ENCODE data around the gene AQP1. TPM values are rescaled to one million over a fixed set of nuclear protein-coding genes. Genes with fewer than 3 reads are reported as not detected.

AQP1 gene
- total RNA-seq, 1 donor from 2014 or later = 243 TPM

DNA sequence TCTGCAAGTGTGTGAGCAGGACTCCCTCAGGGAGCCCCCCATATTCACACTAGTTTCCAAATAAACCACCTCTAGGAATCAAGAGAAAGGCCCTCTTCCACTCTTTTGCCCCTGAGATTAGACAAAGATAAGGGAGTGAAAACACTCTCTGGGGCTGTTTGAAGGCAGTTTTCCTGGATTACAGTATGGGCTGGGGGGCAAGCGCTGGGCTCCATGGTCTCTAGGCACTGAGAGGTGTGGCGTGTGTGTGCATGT is 1.0 kb downstream of the AQP1 start:
- H3K4me1 ChIP-seq = peaks cover 31% of the 10 kb centered on the region
- intact Hi-C loops (cut with DNase I) = no loop called here
- H3K27ac ChIP-seq = peak overlapping the region; percentile 63
- TF ChIP-seq POLR2AphosphoS5 (IDR thresholded peaks at IDR 0.05; ENCODE audit: insufficient read depth in 1 of 2, low read depth in 1 of 2) = no peak
- no peak for TF ChIP-seq CTCF (IDR thresholded peaks at IDR 0.05)
- TF ChIP-seq POLR2A (IDR thresholded peaks at IDR 0.05) = no peak
- no peaks in the 10 kb centered on the region for H3K9me3 ChIP-seq
- H3K27me3 ChIP-seq = no peaks in the 10 kb centered on the region
- DNase-seq (ENCODE audit: extremely low spot score in 2 of 2) = no peak
- peak overlapping the region; percentile 39 to 44 for H3K4me3 ChIP-seq
- H3K36me3 ChIP-seq = no peaks in the 10 kb centered on the region

DNA sequence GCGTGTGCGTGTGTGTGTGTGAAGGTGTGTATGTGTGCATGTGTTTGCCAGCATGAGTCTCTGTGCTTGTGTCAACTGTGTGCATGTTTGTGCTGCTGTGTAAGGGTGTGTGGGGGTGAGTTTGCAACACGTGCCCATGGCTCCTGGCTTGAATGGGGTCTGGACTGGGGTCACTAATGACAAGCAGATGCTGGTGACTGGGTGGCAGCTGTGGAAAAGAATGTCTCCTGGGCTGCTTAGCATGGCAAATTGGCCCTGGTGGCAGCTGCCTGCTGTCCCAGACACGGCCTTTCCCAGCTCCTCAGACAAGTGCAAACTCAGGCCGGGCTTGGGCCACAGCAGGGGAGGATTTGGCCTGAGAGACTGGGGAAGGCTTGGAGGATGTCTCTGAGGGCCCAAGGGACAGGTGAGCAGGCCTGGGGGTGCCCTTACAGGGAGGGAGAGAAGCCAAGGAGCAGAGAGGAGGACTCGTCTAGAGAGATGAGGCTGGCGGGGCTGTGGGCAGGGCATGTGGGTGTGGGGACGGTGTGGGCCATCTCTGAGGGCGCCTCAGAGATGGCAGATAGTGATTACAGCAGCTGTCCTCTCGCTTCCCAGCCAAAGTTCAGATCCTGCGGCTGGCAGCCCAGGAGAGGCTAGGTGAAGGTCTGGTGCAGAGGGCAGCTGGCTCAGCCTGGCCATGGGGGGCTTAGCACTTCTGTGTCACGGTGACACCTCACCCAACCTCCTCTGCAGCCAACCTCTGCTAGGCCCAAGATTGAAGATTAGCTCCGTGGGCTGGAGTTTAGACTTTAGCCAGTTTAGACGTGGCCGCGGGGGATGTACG is 1.5 kb downstream of the AQP1 start:
- Histone ChIP-seq H3K36me3 (no peaks in the 10 kb centered on the region), H3K9me3 (no peaks in the 10 kb centered on the region), H3K4me3 (peak overlapping the region; percentile 39 to 44), H3K27ac (peak overlapping the region; percentile 63), H3K4me1 (peaks cover 31% of the 10 kb centered on the region), H3K27me3 (no peaks in the 10 kb centered on the region)
- TF ChIP-seq POLR2A (IDR thresholded peaks at IDR 0.05) (no peak), POLR2AphosphoS5 (IDR thresholded peaks at IDR 0.05; ENCODE audit: insufficient read depth in 1 of 2, low read depth in 1 of 2) (no peak), CTCF (IDR thresholded peaks at IDR 0.05) (no peak)
- intact Hi-C loops (cut with DNase I) = no loop called here
- DNase-seq (ENCODE audit: extremely low spot score in 2 of 2) = no peak

GRCh38 chr7:30913821-30914515 is 2.3 kb downstream of the AQP1 start:
- Histone ChIP-seq H3K4me1 (peaks cover 31% of the 10 kb centered on the region), H3K4me3 (peak overlapping the region; percentile 39 to 44), H3K27ac (peak overlapping the region; percentile 63), H3K36me3 (no peaks in the 10 kb centered on the region), H3K9me3 (no peaks in the 10 kb centered on the region), H3K27me3 (no peaks in the 10 kb centered on the region)
- intact Hi-C loops (cut with DNase I) = no loop called here
- TF ChIP-seq POLR2A (IDR thresholded peaks at IDR 0.05) (no peak), CTCF (IDR thresholded peaks at IDR 0.05) (no peak), POLR2AphosphoS5 (IDR thresholded peaks at IDR 0.05; ENCODE audit: insufficient read depth in 1 of 2, low read depth in 1 of 2) (no peak)
- DNase-seq (ENCODE audit: extremely low spot score in 2 of 2) = no peak

- TF ChIP-seq POLR2AphosphoS5 (IDR thresholded peaks at IDR 0.05; ENCODE audit: insufficient read depth in 1 of 2, low read depth in 1 of 2) = no peak
- no peak for TF ChIP-seq POLR2A (IDR thresholded peaks at IDR 0.05)
- no peak for TF ChIP-seq CTCF (IDR thresholded peaks at IDR 0.05)
- H3K27ac ChIP-seq = peak overlapping the region; percentile 63
- intact Hi-C loops (cut with DNase I) = no loop called here
- no peaks in the 10 kb centered on the region for H3K27me3 ChIP-seq
- H3K4me3 ChIP-seq = peak overlapping the region; percentile 39 to 44
- H3K9me3 ChIP-seq = no peaks in the 10 kb centered on the region
- no peaks in the 10 kb centered on the region for H3K36me3 ChIP-seq
- no peak for DNase-seq (ENCODE audit: extremely low spot score in 2 of 2)
- peaks cover 28% of the 10 kb centered on the region for H3K4me1 ChIP-seq
Measured at GRCh38 chr7:30914596-30914995, 2.9 kb downstream of the AQP1 start.
